GM19468 (cell line): ENCODE results near the gene AUNIP.
"Not testable (repeated sequence)": the region's sequence is repeated elsewhere in the genome, so short reads cannot be mapped to it uniquely, and the experiment has no call there.

Experiments
- ATAC-seq: cut with Tn5 transposase; IDR thresholded peaks from one replicate; pipeline ENCODE4 v1.9.1; 2021; ENCODE audit warnings: mild to moderate bottlenecking, moderate library complexity, moderate number of reproducible peaks; ENCODE audit not compliant: unreplicated experiment; ENCODE audit errors: extremely low read depth

AUNIP gene

DNA sequence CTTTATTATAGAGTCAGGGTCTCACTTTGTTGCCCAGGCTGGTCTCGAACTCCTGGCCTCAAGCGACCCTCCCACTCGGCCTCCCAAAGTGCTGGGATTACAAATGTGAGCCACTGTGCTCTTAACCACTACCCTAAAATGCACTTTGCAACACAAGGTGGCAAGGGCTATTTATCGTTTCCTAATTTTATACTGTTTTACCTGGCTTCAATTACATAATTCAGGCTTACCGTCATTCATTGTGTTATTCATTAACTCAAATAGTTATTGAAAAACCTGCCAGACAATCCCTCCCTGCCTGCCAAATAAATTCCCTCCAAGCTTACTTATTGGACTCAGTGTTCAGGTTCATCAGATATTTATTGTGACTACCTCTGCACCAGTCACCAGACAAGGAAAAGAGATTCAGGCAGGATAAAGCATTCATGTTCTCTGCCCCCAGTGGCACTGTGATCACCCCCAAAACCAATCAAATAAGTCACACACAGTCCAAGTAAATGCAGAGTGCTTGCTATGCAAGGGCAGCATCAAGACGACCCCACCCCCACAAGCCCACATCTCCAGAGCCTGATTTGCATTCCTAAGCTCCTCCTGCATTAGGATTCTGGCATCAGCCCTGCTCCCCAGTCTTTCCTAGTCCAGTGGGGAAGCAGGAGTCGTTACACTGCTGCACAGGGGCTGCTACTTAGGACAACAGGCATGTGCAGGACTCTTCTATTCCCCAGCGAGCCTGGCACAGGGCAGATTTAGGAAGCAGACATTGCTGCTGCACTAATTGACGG lies 8.1 kb upstream of the AUNIP start:
- ATAC-seq: no peak

DNA sequence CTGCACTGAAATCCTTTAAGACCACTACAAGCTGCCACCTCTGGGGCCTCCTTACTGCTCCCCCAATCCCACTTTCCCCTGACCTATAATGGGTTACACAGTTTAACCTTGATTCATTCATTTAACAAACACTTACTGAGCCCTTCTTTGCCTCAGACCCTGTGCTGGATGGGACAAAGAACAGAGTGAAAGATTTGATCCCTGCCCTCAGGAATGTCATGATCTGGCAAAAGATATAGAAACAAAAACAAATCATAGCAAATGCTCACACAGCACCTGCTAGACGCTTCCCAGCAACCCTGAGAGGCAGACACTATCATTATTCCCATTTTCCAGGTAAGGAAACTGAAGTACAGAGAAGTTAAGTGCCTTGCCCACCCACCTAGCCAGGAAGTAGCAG lies 7.0 kb upstream of the AUNIP start:
- no peak for ATAC-seq

DNA sequence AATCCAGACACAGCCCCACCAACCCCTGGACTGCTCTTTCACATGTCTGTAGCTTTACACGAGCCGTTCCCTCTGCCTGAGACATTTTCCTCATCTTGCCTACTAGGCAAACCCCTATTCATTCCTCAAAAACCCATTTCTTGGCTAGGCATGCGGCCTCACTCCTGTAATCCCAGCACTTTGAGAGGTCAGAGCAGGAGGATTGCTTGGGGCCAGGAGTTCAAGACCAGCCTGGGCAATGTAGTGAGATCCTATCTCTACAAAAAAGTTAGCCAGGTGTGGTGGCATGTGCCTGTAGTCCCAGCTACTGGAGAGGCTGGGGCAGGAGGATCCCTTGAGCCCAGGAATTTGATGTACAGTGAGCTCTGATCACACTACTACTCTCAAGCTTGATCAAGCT lies 5.2 kb upstream of the AUNIP start:
- ATAC-seq: no peak

DNA sequence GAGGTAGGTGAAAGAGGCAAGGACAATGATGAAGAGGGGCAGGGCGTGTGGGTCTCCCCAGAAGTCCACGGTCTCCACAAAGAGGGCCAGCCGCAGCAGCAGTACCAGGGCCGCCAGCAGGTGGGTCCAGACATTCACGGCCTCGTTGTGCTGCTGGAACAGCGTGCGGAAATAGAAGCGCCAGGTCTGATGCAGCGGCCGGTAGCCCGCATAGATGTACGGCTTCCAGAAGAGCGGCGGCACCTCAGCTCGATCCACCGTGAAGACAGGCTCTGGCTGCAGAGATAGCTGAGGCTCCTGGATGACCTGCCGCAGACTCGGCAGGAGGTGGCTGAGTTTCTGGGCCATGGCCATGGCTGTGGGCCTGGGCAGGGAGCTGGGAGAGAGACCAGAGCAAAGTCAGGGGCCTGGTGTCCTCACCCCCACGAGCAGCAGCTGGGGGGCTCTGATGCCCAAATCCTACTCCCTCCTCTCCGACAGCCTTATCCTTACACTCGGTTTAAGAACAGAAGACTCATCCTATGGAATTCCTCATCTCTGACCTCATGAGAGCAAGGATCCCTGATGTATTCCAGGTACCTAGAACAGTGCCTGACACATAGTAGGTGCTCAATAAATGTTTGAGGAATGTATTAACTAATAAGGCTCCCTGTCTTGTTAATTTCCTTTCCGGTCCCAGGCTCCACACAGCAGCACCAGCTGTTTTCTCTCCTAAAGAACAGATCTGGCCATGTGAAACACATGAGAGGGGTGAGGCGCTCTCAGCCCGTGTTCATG lies 4.4 kb upstream of the AUNIP start:
- no peak for ATAC-seq

DNA sequence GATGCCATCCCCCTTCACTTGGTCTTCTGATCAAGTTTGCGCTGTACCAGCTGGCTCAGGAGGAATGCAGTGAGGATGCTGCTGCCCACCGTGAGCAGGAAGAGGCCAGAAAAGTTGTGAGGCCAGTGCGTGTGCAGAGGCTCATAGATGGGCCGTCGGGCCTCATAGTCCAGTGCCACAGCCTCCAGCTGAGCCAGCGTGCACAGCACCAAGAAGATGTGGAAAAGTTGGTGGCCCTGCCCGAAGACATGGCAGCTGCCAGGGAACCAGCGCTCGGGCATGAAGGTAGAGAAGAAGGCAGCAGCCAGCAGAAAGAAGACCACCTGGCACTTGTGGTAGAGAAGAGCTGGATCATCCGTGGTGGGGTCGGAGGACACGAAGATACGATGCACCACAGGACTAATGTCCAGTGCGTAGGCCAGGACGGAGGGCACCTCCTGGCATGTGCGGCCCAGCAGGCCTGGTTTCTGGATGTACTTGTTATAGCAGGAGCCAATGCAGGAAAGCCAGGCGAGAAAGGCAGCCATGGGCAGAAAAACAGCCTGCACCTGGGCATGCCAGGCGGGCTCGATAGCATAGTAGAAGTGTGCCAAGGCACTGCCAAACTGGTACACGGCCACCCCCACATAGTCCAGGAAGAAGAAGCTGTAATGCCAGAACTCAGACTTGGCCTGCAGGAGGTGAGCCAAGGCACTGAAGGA lies 3.7 kb upstream of the AUNIP start:
- no peak for ATAC-seq

DNA sequence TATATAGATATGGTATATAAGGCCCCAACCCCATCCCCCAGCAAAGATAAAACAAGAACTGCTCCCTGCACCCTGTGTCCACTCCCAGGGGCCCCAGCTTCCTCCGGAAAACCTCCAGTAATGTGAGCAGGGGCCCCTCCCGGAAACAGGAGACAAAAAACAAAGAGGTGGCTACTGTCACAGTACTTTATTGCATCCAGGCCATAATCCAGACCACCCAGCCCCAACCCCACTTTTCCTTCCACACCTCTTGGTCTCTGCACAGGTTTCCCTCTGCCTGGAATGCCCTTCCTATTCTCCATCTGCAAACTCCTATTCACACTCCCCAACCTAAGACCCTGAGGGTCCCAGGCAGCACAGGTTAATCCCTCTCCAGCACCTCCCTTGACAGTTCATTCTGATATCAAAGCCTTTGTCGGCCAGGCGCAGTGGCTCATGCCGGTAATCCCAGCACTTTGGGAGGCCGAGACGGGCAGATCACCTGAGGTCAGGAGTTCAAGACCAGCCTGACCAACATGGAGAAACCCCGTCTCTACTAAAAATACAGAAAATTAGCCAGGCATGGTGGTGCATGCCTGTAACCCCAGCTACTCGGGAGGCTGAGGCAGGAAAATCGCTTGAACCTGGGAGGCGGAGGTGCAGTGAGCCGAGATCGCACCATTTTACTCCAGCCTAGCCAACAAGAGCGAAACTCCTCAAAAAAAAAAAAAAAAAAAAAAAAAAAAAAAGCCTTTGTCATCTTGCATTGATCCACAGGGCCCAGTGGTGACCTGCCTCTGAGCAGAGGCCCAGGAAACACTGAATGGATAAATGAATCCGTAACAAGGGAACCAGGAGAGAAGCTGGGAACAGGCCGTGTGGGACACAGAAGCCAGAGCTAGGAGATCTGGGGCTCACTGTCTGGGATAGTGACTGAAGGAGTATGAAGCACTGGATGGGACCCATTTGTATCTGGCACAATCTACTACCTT lies 2.3 kb upstream of the AUNIP start:
- ATAC-seq: no peak

DNA sequence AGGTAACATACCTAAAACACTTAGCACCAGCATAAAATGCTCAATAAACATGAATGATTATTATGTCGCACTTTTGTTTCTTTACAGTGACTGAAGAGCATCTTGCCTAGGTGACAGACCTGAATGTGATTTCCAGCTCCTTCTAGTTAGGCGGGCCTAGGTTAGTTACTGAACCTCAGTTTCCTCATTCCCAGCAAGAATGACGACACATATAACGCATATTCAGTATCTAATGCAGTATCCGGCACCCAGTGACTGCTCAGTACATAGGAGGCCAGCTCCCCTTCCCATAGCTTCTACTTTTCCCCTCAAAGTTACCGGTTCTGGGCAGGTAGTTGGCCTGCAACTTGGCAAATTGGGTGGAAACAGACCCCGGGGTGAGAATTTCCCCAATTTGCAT lies 763 bp downstream of the AUNIP start:
- no peak for ATAC-seq

DNA sequence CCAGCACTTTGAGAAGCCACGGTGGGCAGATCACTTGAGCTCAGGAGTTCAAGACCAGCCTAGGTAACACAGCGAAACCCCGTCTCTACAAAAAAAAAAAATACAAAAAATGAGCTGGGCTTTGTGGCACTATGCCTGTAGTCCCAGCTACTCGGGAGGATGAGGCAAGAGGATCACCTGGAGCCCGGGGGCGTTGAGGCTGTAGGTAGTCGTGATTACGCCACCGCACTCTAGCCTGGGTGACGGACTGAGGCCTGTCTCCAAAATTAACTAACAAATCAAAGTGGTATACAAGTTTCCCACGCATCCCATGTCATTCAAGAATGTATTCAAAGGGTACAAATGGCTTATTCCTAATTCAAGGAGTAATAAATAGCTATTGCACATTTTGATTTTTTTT lies 2.4 kb downstream of the AUNIP start:
- ATAC-seq: no peak

DNA sequence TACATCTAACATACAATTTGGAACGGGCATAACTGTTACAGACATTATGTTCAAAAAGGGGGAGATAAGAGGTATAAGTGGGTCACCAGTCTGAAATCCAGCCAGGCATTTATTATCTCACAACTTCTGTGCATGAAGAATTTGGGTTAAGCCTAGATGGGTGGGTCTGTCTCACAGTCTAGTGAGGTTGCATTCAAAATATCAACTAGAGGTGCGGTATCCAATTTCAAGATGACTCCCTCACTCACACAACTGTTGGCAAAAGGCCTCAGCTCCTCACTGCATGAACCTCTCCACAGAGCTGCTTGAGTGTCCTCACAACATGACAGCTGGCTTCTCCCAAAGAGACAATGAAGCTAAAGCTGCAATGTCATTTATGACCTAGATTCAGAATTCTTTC lies 4.7 kb downstream of the AUNIP start:
- no peak for ATAC-seq

DNA sequence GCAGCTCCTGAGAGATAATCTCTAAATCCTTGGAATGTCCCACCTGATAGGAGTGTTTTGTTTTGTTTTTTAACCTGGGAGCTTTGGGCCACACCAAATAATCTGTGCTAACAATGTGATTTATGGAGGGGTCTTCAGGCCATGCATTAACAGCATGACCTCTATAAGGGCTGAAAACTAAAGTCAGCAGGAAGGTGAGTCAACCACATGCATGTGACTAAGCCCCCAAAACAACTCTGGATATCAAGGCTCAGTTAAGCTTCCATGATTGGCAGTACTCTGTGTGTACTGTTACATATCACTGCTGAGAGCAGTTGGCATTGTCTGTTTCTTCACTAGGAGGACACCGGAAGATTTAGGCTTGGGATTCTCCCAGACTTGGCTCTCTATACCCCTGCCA lies 10.7 kb downstream of the AUNIP start:
- ATAC-seq: no peak

DNA sequence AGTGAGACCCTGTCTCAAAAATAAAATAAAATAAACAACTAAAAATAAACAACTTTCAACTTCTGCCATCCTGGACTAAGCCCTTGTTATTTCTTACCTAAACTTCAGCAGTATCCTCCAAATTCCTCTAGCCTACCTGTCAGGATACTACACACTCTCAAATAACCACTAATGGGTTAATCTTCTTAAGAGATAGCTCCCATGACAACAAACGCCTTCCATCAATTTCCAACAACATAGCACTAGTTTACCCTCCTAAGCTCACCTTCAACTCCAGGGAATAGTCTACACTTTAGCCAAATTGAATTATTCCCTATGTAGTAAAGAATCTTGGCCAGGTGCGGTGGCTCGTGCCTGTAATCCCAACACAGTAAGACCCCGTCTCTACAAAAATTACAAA lies 11.3 kb downstream of the AUNIP start:
- ATAC-seq: no peak

DNA sequence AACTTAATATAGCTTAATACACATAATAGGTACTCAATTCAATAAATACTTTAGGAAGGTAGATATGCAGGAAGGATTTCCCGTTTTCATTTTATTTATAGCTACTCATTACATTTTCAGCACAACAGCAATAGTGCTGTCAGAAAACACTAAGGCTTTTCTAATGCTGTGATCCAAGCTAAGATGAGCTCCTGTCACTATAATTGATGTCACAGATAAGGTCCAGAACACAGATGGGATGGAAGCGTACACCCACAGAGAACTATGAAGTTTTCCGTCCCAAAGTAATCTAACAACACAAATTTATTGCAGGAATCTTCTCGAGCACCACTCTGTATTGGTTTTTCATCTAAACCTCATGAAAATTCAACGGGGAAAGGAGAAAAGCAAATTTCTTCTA lies 13.6 kb downstream of the AUNIP start:
- no peak for ATAC-seq

DNA sequence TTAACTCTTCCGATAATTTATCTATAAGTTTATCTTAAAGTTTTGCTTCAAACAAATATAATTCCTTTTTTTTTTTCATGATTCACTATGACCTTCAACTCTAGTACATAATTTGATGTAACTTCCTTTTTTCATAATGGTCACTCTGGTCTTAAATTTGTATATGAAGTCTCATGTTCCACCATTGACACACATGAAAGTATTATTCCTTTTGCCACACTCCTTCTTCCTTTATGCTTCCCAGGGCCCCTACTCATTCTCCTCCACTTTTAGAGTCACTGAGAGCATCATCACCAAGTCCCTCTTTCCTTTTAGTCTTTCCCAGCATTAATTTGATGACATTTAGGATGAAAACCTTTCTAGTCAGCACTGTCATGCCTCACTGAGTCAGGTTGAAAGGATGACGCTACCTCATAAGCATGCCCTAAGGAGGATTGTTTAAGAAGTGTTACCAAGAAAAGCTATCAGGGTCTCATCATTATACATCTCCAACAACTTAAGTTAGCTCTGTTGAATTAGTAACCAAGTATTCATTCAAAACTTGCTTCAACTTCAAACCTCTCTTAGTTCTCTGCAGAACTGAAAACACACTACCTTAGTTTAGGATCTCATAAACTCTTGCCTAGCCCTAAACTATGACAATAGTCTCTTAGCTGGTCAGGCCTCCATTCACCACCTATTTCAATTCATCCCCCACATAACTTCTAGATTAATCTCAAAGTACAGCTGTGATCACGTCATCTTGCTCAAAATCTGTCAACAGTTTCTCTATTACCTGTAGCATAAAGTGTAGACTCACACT lies 14.5 kb downstream of the AUNIP start:
- no peak for ATAC-seq

DNA sequence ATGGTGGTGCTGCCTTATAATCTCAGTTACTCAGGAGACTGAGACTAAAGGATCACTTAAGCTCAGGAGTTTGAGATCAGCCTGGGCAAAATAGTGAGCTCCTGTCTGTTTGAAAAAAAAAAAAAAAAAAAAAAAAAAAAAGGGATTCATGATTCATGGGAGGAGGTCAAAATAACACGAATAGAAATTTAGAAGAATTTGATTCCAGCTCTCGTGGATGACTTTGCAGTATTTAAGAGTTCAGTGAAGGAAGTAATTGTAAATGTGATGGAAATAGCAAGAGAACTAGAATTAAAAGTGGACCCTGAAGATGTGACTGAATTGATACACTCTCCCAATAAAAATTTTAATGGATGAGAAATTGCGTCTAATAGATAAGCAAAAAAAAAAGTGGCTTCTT lies 15.8 kb downstream of the AUNIP start:
- no peak for ATAC-seq

DNA sequence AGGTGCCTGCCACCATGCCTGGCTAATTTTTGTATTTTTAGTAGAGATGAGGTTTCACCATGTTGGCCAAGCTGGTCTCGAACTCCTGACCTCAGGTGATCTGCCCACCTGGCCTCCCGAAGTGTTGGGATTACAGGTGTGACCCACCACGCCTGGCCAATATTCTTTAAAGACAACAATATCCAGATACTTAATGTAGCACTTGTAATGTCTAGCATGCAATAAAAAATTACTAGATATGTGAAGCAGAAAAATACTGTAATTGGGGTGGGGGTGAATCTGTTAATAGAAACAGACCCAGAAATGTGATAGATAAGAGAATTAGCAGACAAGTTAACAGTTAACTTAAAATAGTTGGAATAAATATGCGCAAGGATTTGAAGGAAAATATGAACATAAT lies 19.4 kb downstream of the AUNIP start:
- ATAC-seq: not testable (repeated sequence)

DNA sequence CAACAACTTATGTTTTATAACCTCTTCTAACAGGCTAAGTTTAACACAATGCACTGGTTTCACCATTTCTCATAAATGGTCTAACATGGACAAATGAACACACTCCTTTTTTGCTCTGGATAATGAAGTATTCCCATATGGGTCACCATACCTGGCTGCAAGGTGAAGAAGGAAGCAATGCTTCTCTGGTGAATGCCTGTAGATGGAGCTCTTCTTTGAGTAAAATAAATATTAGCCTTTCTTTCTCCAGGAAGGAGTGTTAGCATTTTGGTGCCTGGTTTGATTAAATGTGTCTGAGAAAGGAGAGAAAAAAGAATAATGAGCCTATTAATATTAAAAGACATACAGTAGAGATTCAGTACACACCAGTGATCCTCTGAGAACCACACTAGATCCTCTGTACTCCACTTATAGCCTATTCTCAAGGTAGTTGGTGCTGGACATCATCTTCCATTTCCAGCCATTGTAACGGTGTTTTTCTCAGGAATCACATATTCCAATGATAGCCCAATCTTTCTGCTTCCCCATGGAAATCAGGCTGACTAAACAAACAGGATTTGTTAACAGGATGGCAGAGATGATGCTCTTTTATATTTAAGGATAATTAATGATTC lies 21.9 kb downstream of the AUNIP start:
- ATAC-seq: no peak

DNA sequence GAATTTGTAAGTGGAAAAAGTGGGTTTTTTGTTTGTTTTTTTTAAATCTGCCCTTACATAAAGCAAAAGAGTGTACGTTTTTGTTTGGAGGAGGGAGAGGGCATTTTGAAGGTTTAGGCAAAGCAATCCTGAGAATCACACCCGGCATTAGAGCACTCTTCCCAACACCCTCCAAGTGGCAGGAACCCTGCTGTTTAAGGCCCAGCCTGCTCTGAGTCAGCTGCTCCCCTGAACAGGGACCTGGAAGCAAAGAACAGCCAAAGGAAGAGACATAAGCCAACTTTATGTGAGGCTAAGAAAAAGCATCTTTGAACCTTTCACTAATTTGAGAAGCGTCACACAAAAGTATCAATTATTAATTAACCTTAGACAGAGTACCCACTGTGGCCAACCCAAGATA lies 22.6 kb downstream of the AUNIP start:
- ATAC-seq: no peak

DNA sequence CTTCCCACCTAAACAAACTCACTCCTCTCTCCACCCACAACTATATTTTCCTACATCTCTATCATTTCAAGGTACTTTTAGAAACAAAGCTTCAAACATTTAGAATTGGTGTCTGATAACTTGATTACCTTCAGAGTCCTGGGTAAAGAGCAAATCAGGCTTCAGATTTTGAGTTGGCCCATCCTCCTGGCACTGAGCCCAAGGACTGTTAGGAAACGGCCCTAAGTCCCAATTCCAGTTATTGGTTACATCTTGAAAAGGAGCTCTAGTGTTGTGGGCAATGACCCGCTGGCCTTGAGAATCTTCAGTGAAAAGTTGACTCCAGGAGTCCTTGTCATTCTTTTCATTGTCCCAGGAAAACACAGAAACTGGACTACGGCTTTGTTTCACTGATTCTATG lies 24.4 kb downstream of the AUNIP start:
- ATAC-seq: no peak

DNA sequence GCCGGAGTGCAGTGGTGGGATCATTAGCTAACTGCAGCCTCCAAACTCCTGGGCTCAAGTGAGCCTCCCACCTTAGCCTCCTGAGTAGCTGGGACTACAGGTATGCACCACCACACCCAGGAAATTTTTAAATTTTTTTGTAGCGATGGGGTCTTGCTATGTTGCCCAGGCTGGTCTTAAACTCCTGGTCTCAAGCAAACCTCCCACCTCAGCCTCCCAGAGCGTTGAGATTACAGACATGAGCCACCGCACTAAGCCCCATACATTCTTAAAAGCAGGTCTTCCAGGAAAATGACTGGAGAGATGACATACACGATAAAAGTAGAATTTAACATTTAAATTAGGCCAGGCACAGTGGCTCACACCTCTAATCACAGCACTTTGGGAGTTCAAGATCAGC lies 26.1 kb downstream of the AUNIP start:
- ATAC-seq: no peak
